ENCODE data around the gene RPS8. TPM values are rescaled to one million over a fixed set of nuclear protein-coding genes. Genes with fewer than 3 reads are reported as not detected.
"Not testable (repeated sequence)": the region's sequence is repeated elsewhere in the genome, so short reads cannot be mapped to it uniquely, and the experiment has no call there.

The RPS8 gene
- total RNA-seq, 2 experiments from 2014 or later = 3,394 to 3,436 TPM

GRCh38 chr1:44822981-44823451, 47.7 kb downstream of the RPS8 start:
- Mint-ChIP-seq H3K27ac (no peak overlapping the region), H3K9me3 (no peaks in the 10 kb centered on the region), H3K27me3 (no peaks in the 10 kb centered on the region), H3K4me3 (no peak overlapping the region), H3K36me3 (ENCODE audit: low read depth) (no peaks in the 10 kb centered on the region), H3K4me1 (ENCODE audit: low read depth) (peaks cover 29% of the 10 kb centered on the region)
- CTCF ChIA-PET = interaction anchor here (1.1 to 6.7 kb wide), 3 partner anchors 24 to 37 kb away, joined by 3 to 49 read pairs (median 3); partner anchors contain the start of gene PLK3
- intact Hi-C loops (cut with DNase I, micrococcal nuclease) = loop anchor here (5.0 to 10.0 kb wide), 4 partner anchors 36 to 608 kb away; partner anchors contain the start of genes BEST4 (in 1 of the 2) and DMAP1 (in 1 of the 2)
- Histone ChIP-seq H3K27ac (ENCODE audit: low read depth in 1 of 2, low read length in 2 of 2) (no peak overlapping the region), H3K27me3 (ENCODE audit: control insufficient read depth in 1 of 2, insufficient read depth in 2 of 2, low read length in 2 of 2) (no peaks in the 10 kb centered on the region), H3K9me3 (ENCODE audit: control insufficient read depth in 1 of 2, insufficient read depth in 1 of 2, low read length in 2 of 2) (no peaks in the 10 kb centered on the region), H3K36me3 (ENCODE audit: insufficient read depth, low read length) (no peaks in the 10 kb centered on the region), H3K4me1 (ENCODE audit: insufficient read depth, low read length) (peaks cover 33% of the 10 kb centered on the region), H3K4me3 (ENCODE audit: low read length) (no peak overlapping the region)
- DNase-seq (peak in 1 of 14 experiments; percentile 5), ATAC-seq (ENCODE audit: poor library complexity) (no peak)
- no peak for TF ChIP-seq CTCF (IDR thresholded peaks at IDR 0.05)
- POLR2A ChIA-PET = interaction anchor here (0.9 to 12.2 kb wide), 6 partner anchors 9 to 188 kb away, joined by 3 to 599 read pairs (median 26); partner anchors contain the start of genes BTBD19, DYNLT4, HECTD3 and PLK3

- H3K4me3 ChIP-seq (ENCODE audit: low read length); H3K27ac ChIP-seq (ENCODE audit: low read depth in 1 of 2, low read length in 2 of 2); ATAC-seq (ENCODE audit: poor library complexity); H3K9me3 Mint-ChIP-seq; H3K36me3 Mint-ChIP-seq (ENCODE audit: low read depth); H3K9me3 ChIP-seq (ENCODE audit: control insufficient read depth in 1 of 2, insufficient read depth in 1 of 2, low read length in 2 of 2); H3K27ac Mint-ChIP-seq; DNase-seq; H3K36me3 ChIP-seq (ENCODE audit: insufficient read depth, low read length); CTCF ChIA-PET; H3K27me3 Mint-ChIP-seq; H3K27me3 ChIP-seq (ENCODE audit: control insufficient read depth in 1 of 2, insufficient read depth in 2 of 2, low read length in 2 of 2); H3K4me3 Mint-ChIP-seq: not testable (repeated sequence)
- peaks cover 21% of the 10 kb centered on the region for H3K4me1 Mint-ChIP-seq (ENCODE audit: low read depth)
- POLR2A ChIA-PET = interaction anchor here (12.2 kb wide), 1 partner anchor 20 kb away, joined by 599 read pairs; the partner anchor contains the start of genes BTBD19, DYNLT4 and PLK3
- H3K4me1 ChIP-seq (ENCODE audit: insufficient read depth, low read length) = peaks cover 22% of the 10 kb centered on the region
- intact Hi-C loops (cut with DNase I, micrococcal nuclease) = loop anchor here (5.0 to 10.0 kb wide), 4 partner anchors 37 to 610 kb away; partner anchors contain the start of genes BEST4 (in 1 of the 2) and DMAP1 (in 1 of the 2)
Observed at GRCh38 chr1:44824392-44824791, 49.1 kb downstream of the RPS8 start.

GRCh38 chr1:44826375-44827196, 51.2 kb downstream of the RPS8 start:
- H3K27me3 ChIP-seq (ENCODE audit: control insufficient read depth in 1 of 2, insufficient read depth in 2 of 2, low read length in 2 of 2) = no peaks in the 10 kb centered on the region
- ChIA-PET POLR2A (interaction anchor here (0.9 to 12.2 kb wide), 4 partner anchors 9 to 105 kb away, joined by 3 to 599 read pairs (median 4); partner anchors contain the start of genes BTBD19, DYNLT4 and PLK3), CTCF (interaction anchor here (0.5 kb wide), 1 partner anchor 1547 kb away, joined by 3 read pairs; no protein-coding TSS in a partner anchor)
- no peaks in the 10 kb centered on the region for H3K9me3 Mint-ChIP-seq
- no peak overlapping the region for H3K27ac Mint-ChIP-seq
- H3K4me3 Mint-ChIP-seq = no peak overlapping the region
- no peak overlapping the region for H3K27ac ChIP-seq (ENCODE audit: low read depth in 1 of 2, low read length in 2 of 2)
- H3K36me3 Mint-ChIP-seq (ENCODE audit: low read depth) = no peaks in the 10 kb centered on the region
- no peaks in the 10 kb centered on the region for H3K27me3 Mint-ChIP-seq
- H3K4me1 Mint-ChIP-seq (ENCODE audit: low read depth) = peaks cover under 1% of the 10 kb centered on the region
- no peak for TF ChIP-seq CTCF (IDR thresholded peaks at IDR 0.05)
- intact Hi-C loops (cut with DNase I, micrococcal nuclease) = loop anchor here in 1 of 2 experiments (10.0 kb wide), 1 partner anchor 612 kb away; the partner anchor contains the start of gene DMAP1
- no peaks in the 10 kb centered on the region for H3K9me3 ChIP-seq (ENCODE audit: control insufficient read depth in 1 of 2, insufficient read depth in 1 of 2, low read length in 2 of 2)
- no peak for ATAC-seq (ENCODE audit: poor library complexity)
- H3K36me3 ChIP-seq (ENCODE audit: insufficient read depth, low read length) = no peaks in the 10 kb centered on the region
- DNase-seq = peak in 2 of 14 experiments; percentile 43 to 60
- peaks cover 5% of the 10 kb centered on the region for H3K4me1 ChIP-seq (ENCODE audit: insufficient read depth, low read length)
- no peak overlapping the region for H3K4me3 ChIP-seq (ENCODE audit: low read length)

Data from CD4-positive, alpha-beta T cell (primary cell).